ENCODE measurements around the gene WWTR1.

Gene WWTR1

GRCh38 chr3:149560001-149560400, 97.8 kb downstream of the WWTR1 start:
- no peak for DNase-seq

- no peak for DNase-seq
Measured at GRCh38 chr3:149559525-149559924, 98.3 kb downstream of the WWTR1 start.

DNA sequence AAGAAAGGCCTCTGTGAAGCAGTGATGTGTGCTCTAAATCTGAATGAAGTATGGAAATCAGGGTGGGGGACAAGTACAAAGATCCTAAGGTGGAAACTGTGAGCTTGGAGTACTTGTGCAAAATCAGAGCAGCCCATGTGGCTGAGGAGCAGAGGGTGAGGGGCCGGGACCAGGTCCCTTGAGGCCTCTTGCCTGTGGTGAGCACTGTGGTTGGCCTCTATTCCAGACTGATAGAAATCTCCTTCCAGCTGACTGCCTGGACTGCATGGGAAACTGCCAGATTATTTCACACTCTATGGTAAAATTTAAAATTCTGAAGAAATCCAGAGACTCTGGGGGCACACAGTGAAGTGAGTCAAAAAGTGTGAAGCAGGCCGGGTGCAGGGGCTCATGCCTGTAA, 101.9 kb downstream of the WWTR1 start:
- no peak for DNase-seq

- no peak for DNase-seq
Measured at GRCh38 chr3:149554826-149555225, 103.0 kb downstream of the WWTR1 start.

GRCh38 chr3:149553781-149554451, 103.9 kb downstream of the WWTR1 start:
- no peak for DNase-seq

DNA sequence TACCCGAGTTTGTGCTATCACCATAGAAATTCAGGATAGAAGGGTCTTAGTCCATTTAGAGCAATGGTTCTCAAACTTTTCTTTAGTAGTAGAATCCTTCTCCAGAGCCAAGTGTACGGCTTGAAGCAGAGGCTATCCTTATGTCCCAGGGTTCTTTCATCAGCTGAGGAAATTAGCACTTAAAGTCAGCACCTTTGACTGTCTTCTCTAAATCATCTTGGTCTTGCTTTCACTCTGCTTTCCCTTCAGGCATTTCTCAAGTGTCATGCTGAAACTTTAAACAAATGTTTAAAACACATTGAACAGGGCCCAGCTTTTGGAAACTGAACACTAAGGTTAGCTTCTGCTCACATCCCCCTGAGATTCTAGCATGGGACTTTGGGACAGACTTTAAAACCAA, 105.1 kb downstream of the WWTR1 start:
- DNase-seq, result no peak

DNA sequence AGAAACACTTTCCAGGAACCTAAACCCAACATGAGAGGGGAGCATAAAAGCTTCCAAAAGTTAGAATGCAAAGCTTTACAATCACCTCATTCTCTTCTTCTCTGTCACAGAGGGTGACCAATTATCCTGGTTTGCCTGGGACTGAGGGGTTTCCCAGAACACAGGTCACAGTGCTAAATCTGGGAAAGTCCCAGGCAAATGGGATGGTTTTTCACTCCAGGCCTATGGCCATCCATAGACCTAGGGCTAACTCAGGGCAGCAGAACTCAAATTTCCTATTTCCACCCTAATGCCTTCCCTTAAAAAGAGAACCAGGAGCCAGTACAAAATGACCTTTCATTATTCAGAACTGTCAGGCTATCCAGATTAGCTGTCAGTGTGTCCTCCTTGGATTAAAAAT, 106.3 kb downstream of the WWTR1 start:
- DNase-seq, result no peak

DNA sequence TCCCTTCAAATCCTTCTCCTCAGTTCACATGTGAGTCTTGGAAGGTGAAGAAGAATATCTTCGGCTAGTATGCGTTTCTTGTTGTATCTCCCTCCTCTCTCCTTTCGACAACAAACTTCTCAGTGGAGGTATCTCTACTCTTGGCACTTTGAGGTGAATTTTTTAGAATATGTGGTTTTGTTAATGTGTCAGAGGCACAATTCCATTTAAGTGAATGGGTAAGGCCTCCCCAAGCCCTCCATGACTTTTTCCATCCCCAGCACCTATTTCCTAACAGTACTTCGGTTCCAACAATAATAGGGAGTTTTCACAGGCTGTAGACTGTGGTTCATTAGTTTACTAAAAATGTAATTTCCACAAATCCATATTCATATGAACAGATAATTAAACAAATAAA, 109.2 kb downstream of the WWTR1 start:
- no peak for DNase-seq

- DNase-seq, result no peak
Measured at GRCh38 chr3:149547954-149548668, 109.7 kb downstream of the WWTR1 start.

GRCh38 chr3:149547413-149547812, 110.4 kb downstream of the WWTR1 start:
- DNase-seq, result no peak

DNA sequence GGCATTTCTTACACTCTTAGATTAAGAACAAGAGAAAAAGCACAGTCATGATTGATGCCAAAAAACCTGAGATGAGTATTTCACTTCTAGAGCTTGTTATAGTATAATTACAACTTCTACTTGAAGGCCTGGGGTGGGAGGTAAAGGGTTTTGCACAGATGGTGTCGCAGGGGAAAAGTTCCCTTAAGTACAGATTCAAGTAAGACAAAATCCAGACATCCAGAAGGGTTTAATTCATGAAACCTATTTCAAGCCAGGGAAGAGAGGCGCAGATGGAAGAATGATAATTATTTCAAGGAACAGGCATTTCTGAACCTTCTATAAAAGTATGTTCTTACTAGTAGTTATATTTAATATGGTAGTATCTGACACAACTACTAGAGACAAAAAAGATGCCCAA, 112.8 kb downstream of the WWTR1 start:
- no peak for DNase-seq

DNA sequence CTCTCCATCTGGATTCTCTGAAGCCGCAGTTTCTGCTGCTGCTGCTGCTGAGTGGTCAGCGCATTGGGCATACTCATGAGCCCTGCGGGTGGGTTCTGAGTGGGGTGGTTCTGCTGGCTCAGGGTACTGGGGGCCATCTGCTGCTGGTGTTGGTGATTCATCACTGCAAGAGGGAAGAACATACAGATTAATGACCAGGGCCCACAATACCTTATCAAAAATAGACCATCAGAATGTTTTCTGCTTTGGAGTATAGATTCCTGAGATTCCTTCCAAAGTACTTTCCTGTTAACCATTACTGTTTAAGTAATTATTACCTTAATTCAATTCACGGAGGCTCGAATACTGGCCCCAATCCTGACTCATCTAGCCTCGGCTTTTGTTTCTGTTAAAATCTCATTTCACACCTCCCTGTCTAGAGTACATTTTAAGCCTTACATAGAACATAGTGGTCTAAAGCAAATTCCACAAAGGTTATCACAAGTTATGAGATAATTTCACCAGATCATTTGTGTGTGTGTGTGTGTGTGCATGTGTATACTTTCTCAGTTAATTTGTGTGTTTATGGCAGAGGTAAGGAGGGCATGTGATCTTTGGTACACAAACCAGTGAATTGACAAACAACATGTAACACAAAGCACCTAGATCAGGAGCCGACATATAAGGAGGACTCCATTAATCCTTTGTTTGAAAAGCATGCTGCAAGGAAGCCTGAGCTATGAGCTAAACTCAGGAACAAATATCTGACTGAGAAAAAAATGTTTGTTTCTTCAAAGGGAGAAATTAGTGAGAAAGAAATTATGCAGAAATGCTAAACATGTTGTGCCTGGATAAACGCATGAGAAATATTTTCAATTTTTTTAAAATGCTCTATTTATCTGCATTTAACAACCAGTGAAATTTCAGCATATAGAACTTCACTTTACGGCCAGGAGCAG, 115.2 kb downstream of the WWTR1 start:
- DNase-seq, result no peak

GRCh38 chr3:149541091-149541491, 116.7 kb downstream of the WWTR1 start:
- DNase-seq, result no peak

DNA sequence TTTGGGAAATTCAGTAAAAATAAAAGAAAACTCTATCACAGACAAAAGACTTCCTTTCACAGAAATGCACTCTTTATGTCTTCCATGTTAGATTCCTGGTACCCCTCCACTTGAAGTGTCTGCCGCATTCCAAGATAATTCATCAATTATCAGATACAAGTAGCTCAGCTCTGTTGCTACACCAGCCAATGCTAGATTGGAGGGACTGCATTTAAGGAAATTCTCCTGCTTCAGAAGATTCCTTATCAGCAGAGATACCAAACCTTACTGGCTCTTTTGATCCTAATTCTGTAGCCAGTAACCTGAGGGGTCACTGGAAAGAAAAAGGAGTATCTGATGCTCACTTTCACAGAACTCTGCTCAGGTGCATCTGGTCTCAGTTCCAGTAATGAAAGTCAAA, 119.5 kb downstream of the WWTR1 start:
- DNase-seq, result no peak

GRCh38 chr3:149536429-149536828, 121.4 kb downstream of the WWTR1 start:
- DNase-seq, result no peak

GRCh38 chr3:149535333-149535685, 122.5 kb downstream of the WWTR1 start:
- no peak for DNase-seq

DNA sequence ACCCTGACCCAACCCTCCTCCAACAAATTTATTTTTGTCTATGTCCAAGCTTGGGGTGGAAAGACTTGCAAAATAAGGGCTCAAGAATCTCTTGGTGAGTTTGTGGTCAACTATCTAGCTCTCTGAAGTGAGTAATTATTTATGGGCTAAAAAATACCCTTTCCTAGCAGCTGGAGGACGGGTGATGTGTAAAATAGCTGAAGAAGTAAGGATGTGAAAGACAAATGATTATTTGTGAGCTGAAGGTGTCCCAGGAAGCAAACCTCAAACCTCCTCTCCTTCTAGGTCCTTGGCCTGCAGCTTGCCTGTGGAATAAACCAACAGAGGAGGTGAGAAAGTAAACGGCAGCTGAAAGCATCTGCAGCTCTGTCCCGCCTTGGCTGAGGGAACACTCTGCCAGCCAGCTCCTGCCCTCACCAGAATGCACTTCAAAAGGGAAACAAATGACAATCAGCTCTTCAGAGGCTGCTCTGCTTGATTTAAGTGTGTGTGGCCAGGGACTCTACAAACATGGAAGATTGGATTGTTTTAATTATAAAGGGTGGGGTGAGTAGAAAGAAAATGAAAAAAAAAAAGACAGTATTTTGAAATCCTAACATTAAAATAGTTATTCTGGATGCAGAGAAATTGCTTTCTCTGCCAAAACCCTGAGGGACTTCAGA, 123.0 kb downstream of the WWTR1 start:
- no peak for DNase-seq

DNA sequence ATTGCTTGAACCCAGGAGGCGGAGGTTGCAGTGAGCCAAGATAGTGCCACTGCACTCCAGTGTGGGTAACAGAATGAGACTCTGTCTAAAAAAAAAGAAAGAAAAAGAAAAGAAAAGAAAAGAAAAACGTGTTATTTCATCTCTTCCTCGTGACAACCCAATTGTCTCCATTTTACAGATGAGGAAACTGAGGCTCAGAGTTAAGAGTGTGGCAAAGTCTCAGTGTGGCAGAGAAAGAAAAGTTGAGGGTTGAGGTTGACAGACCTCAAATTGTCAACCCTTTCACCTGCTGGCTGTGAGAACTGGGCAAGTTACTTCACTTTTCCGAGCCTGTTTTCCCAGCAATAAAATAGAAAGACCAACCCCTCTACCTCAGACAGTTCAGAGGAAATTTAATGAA, 123.7 kb downstream of the WWTR1 start:
- no peak for DNase-seq

- no peak for DNase-seq
Measured at GRCh38 chr3:149532489-149533180, 125.2 kb downstream of the WWTR1 start.

GRCh38 chr3:149529099-149529498, 128.7 kb downstream of the WWTR1 start:
- DNase-seq, result no peak

GRCh38 chr3:149528340-149528650, 129.5 kb downstream of the WWTR1 start:
- no peak for DNase-seq

DNA sequence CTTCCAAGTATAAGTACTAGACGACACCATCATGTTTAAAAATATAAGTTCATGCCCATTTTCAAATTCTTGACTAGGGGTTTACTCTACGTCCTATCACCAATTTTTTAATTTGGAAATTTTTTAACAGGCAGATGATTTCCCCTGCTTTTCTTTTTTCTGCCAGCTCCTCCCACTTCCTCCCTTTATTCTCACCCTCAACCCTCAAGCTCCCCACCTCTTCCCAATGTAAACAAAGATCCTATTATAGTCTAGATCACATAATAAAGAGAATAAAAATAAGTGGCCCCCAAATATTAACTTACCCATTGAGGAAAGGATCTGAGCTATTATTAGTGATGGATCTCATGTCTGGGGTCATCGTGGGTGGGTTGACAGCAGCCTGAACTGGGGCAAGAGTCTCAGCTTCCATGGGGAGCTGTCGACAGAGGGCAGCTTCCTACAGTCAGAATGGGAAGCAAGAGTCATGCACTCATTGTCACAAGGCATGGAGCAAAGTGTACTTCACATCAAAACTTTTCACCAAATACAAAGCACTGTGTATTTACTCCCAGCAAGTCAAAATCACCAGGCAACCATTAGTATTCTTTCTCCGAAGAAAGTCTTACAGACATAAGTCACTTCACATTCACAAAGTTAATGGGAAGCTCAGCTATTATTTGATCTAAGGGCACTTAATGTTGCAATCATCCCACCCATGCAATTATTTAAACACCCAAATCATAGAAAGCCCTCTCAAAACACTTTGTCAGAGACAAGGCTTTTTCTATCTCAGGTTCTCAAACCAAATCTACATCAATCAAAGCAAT, 130.1 kb downstream of the WWTR1 start:
- no peak for DNase-seq

Data from CD4-positive, alpha-beta T cell treated with Interleukin-17A for 1 hour (primary cell).